GM12873 (cell line): ENCODE data around the gene DDX27.

ENCODE experiments used
- TF ChIP-seq, protein P1 (sequence below): IDR thresholded peaks from 2 replicates; pipeline ENCODE4 v1.5.1; 2012; ENCODE audit warnings: low read depth, mild to moderate bottlenecking, moderate library complexity, low read length, control low read depth; ENCODE audit not compliant: insufficient read depth; ENCODE audit errors: missing control alignments

DDX27 gene

DNA sequence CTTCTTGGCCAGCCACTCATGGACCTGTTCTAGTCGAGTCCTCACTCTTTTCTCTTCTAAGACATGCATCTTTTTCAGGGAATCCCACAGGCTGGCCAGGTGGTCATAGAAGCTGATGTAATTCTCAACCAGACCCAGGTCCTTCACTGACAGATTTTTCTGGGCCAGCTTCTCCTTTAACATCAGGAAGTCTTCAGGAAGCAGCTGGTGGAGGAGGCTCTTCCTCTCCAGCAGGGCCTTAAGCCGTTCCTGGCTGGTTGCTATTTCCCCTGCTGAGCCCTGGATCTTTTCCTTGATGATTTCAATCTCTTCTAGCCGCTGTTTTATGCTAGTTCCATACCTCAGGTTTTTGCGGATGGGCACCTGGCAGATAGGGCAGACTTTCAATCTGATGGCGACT, 28.6 kb downstream of the DDX27 start:
- TF ChIP-seq, protein P1, sequence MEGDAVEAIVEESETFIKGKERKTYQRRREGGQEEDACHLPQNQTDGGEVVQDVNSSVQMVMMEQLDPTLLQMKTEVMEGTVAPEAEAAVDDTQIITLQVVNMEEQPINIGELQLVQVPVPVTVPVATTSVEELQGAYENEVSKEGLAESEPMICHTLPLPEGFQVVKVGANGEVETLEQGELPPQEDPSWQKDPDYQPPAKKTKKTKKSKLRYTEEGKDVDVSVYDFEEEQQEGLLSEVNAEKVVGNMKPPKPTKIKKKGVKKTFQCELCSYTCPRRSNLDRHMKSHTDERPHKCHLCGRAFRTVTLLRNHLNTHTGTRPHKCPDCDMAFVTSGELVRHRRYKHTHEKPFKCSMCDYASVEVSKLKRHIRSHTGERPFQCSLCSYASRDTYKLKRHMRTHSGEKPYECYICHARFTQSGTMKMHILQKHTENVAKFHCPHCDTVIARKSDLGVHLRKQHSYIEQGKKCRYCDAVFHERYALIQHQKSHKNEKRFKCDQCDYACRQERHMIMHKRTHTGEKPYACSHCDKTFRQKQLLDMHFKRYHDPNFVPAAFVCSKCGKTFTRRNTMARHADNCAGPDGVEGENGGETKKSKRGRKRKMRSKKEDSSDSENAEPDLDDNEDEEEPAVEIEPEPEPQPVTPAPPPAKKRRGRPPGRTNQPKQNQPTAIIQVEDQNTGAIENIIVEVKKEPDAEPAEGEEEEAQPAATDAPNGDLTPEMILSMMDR, result no peak

GRCh38 chr20:49248301-49248700, 29.1 kb downstream of the DDX27 start:
- TF ChIP-seq, protein P1, result no peak

GRCh38 chr20:49248879-49249665, 29.9 kb downstream of the DDX27 start:
- TF ChIP-seq, protein P1, result no peak

DNA sequence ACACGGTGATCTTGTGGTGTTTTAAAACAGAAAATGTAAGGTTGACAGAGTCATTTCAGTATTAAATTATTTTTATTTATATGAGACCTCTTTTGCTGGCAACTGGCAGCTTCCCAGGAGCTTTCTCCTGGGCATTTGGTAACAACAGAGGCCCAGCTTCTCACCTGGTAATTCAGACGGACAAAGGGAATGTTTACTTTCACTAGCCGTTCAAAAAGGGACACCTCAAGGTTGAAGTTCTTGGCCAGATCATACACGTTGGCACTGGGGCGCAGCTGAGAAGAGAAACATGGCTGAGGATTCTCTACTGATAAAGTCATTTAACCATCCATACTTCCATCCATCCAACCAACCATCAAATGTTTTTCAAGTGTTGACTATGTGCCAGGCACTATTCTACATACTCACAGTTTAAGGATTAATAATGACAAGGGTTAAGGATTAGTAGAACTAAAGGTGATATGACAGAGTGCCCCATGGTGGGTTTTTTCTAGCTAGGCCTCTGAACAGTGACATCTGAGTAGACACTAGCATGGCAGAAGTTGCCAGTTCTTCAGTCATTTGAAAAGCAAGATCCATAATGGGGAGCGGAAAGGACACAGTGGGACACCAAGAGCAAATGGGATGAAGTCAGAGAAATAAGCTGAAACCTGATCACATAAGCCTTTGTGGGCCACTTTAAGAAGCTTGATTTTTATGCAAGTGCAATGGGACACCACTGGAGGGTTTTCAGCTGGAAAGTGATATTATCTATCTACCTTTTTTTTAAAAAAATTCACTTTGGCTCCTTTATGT, 33.5 kb downstream of the DDX27 start:
- TF ChIP-seq, protein P1, result no peak

DNA sequence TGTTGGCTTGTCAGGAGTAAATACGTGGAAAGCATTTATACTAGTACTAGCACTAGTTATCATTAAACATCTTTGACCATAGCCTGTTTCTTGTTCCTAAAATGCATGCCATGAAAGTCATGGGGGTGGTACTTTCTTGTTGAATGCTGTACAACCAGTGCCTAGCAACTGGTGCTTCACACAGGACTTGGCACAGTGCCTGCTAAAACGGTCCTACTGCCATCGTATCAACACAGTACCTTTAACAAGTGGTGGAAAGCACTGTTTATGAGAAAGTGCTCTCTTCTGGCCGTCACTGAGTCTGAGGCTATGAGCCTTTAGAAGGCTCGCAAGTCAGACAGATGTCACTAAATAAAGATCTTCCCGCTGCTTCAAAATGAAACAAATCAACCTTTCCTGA, 37.0 kb downstream of the DDX27 start:
- TF ChIP-seq, protein P1, result no peak

GRCh38 chr20:49259284-49259683, 40.1 kb downstream of the DDX27 start:
- TF ChIP-seq, protein P1, result no peak

DNA sequence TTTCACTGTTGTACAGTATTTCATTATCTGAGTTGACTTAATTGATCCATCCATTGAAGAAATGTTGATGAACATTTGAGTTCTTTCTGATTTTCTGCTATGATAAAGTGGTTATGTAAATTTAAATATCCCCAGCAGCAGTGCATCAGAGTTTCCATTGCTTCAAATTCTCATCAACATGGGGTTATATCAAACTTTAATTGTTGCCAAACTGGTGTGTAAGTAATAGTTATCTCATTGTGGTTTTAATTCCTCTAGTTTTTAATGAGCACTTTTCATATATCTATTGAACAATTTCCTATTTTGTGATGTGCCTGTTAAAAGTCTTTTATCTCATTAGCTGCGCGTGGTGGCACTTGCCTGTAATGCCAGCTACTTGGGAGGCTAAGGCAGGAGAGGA, 40.6 kb downstream of the DDX27 start:
- TF ChIP-seq, protein P1, result no peak
